Bronchial epithelial cell (primary cell): Measurements from ENCODE around the gene IGF1R. TPM values are rescaled to one million over a fixed set of nuclear protein-coding genes. Genes with fewer than 3 reads are reported as not detected.

ENCODE experiments used
- DNase-seq: peaks from one replicate; pipeline ENCODE4 v3.0.0-alpha.2; 2010; ENCODE audit warnings: low read depth
- FAIRE-seq: peaks from 2 replicates; lab custom pipeline; 2011; peaks lifted over from hg19 to GRCh38; lab: Jason Lieb, UNC
- H3K27me3 ChIP-seq: 2 replicates; pipeline ENCODE4 v1.5.1; 2011; ENCODE audit warnings: low read length; ENCODE audit not compliant: control insufficient read depth, insufficient read depth
- H3K36me3 ChIP-seq: 2 replicates; pipeline ENCODE4 v1.5.1; 2011; ENCODE audit warnings: low read length; ENCODE audit not compliant: control insufficient read depth, insufficient read depth
- H3K4me3 ChIP-seq: 2 replicates; pipeline ENCODE4 v1.5.1; 2011; ENCODE audit warnings: mild to moderate bottlenecking, low read depth, low read length, control low read depth
- total RNA-seq: library from RNA; depleted of rRNA; stranded (reverse); fragments of >200 nt; gene quantifications from 2 replicates; pipeline ENCODE4 v1.2.1, GENCODE V29; 2014
- TF ChIP-seq, protein P1 (sequence below): IDR thresholded peaks from 2 replicates; pipeline ENCODE4 v1.5.1; 2011; ENCODE audit warnings: mild to moderate bottlenecking, moderate library complexity, low read length, control low read depth, inconsistent platforms; ENCODE audit not compliant: insufficient read depth, severe bottlenecking

IGF1R gene
- total RNA-seq, 1 donor from 2014 or later, result 39.5 TPM

DNA sequence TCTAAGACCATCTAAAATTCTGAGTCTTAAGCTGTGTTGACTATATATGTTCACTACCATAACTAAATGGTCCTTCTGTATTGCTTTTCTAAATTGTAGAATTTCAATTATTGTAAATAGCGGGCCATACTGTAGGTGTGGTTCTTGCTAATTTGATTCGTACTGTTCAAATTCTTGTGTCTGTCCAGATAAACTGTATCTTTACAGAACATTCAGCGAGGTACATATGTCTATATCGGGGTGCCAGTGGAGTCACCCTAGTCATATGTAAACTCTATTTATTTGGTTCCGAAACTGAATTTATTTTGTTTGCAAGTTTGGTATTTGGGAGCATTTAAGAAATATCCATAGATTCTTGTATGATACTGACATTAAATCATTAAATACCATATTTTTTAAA lies 69.0 kb downstream of the IGF1R start:
- DNase-seq (no peak), FAIRE-seq (no peak)
- H3K36me3 ChIP-seq, result no peaks in the 10 kb centered on the region
- no peaks in the 10 kb centered on the region for H3K27me3 ChIP-seq
- TF ChIP-seq, protein P1, sequence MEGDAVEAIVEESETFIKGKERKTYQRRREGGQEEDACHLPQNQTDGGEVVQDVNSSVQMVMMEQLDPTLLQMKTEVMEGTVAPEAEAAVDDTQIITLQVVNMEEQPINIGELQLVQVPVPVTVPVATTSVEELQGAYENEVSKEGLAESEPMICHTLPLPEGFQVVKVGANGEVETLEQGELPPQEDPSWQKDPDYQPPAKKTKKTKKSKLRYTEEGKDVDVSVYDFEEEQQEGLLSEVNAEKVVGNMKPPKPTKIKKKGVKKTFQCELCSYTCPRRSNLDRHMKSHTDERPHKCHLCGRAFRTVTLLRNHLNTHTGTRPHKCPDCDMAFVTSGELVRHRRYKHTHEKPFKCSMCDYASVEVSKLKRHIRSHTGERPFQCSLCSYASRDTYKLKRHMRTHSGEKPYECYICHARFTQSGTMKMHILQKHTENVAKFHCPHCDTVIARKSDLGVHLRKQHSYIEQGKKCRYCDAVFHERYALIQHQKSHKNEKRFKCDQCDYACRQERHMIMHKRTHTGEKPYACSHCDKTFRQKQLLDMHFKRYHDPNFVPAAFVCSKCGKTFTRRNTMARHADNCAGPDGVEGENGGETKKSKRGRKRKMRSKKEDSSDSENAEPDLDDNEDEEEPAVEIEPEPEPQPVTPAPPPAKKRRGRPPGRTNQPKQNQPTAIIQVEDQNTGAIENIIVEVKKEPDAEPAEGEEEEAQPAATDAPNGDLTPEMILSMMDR, result no peak
- no peak overlapping the region for H3K4me3 ChIP-seq

DNA sequence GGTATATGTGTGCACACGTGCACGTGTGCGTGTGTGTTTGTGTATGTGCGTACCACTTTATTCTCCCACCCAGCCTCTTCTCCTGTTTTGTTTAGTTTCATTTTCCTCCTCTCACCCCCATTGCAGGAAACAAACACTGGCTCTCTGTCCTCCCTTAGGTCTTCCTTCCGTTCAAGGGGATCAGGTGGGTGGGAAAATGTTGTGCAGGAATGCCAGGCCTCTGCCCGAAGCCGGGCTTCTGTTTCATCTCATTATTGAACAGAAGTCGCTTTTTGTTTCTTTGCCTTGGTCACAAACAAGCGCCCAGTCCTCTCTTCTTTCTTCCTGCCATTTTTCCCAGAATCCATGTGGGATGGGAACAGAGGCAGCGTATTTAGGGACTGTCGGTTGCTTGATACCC lies 69.6 kb downstream of the IGF1R start:
- H3K4me3 ChIP-seq, result no peak overlapping the region
- H3K36me3 ChIP-seq, result no peaks in the 10 kb centered on the region
- H3K27me3 ChIP-seq, result no peaks in the 10 kb centered on the region
- DNase-seq (no peak), FAIRE-seq (no peak)
- TF ChIP-seq, protein P1, result no peak

DNA sequence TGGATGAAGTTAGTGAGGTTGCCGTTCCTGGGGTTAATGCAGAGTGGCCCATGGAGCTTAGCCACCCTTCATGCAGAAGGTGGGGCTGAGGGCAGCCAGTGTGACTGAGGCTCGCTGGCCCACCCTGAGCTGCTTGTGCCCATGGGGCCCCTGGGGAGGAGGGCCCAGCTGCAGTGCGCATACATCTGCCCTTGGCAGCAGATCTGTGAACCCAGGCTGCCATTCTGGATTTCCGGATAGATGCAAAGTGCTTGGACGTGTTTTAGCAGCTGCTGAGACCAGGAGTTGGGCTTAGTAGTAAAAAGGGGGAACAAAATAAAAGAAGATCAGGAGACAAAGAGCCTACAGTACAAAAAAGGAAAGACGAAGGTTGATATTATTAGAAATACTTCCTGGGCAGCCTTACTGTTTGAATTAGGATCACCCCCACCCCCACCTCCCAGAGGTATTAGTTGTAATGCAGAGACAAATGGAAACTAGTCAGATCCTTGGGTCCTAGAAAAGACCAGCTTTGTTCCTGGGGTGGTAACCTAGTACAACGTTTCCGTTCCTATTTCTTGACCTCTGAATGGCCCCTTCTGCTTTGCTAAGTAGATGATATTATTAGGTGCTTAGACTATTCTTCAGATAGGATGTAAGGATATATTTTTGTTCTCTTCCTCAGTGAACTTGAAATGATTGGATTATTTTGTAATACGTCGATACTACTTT lies 70.2 kb downstream of the IGF1R start:
- TF ChIP-seq, protein P1, result no peak
- no peak overlapping the region for H3K4me3 ChIP-seq
- H3K27me3 ChIP-seq, result no peaks in the 10 kb centered on the region
- DNase-seq (no peak), FAIRE-seq (no peak)
- H3K36me3 ChIP-seq, result no peaks in the 10 kb centered on the region

DNA sequence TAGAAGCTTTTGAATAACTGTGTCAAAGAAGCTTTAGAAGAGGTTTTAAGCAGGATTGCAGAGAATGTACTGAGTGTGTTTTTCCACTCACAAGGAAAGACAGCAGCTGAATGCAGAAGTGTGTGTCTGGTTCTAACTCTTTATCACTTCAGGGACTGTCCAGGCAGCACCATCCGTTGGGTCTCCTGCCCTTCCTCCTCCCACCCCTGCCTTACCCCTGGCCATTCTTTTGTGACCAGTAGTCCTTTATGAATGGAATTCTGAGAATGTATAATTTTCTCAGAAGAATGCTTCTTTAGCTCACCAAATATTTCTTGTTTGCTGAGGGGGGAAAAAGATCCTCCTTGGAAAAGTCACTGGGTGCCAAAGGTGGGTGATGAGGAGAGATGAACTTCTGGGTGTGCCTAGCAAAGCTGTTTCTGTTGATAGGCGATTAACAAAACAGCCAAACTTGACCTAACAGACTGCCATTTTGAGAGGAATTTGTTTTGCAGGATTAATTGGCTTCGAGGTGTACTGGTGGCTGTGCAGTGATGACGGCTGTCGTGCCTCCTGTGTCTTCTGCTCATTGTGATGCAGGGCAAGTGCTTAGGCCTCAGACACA lies 70.9 kb downstream of the IGF1R start:
- FAIRE-seq, result no peak
- Histone ChIP-seq H3K27me3 (no peaks in the 10 kb centered on the region), H3K4me3 (no peak overlapping the region), H3K36me3 (no peaks in the 10 kb centered on the region)
- no peak for DNase-seq
- TF ChIP-seq, protein P1, result no peak

DNA sequence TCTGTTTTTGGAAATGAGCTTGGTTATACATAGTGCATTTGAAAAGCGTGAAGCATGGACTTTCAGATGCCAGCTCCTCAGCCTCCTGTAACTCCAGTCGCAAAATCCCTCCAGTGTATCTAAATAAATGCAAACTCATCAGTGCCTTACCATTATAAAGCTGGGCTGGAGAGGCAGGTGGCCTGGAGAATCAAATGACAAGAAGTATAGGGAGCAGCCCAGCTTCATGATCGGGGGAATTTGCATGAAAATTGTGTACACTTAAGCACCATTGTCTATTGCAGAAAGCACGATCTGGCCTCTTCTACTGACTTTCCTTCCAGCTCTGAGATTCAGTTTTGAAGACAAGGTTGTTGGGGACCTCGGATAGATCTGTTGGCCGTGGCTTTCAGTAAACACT lies 71.7 kb downstream of the IGF1R start:
- DNase-seq (no peak), FAIRE-seq (no peak)
- Histone ChIP-seq H3K27me3 (no peaks in the 10 kb centered on the region), H3K4me3 (no peak overlapping the region), H3K36me3 (no peaks in the 10 kb centered on the region)
- TF ChIP-seq, protein P1, result no peak
